ENCODE measurements around the gene SUN5. TPM values are rescaled to one million over a fixed set of nuclear protein-coding genes. Genes with fewer than 3 reads are reported as not detected.

Gene SUN5
- total and polyA plus RNA-seq, 8 donors, result not detected

DNA sequence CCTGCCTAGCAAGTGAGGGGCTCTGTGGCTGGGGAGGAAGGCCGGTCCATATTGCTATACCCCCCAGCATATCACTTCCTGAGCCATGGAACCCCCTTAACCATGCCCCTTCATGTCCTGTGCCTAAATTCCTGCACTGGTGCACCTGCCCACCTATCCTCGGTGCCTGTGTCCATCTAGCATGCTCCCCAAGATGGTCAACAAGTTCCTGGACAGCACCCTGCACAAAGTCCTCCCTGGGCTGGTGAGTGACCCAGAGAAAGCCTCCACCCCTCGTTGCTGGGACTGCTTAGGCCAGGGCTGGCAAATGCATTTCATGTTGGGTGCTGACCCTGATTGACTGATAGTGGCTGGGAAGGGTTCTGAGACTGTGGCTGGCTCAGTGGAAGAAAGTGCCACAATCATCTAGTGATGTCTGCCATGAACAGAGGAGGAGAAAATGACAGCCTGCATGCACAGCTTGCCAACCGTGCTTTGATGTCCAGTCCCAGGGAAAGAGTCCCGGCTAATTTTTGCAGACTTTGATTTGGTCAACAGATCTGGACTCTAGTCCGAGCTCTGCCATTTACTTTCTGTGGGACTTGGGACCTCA lies 30.8 kb upstream of the SUN5 start:
- no peak for DNase-seq

DNA sequence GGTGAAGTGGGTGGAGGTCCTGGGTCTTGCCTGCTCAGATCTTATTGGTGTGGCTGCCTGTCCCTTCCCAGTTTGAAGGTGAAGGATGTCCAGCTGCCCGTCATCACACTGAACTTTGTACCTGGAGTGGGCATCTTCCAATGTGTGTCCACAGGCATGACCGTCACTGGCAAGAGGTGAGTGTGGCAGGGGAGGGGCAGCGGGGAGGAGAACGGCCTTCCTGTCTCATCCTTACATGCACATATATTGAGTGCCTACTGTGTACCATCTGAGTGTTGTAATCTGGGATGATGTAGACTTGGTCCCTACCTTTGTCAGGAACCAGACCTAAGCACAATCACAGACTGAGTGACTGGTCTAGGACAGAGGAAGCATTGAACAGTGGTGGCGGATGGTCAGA lies 29.9 kb upstream of the SUN5 start:
- Histone ChIP-seq H3K27me3 (peaks cover 0 to 11% of the 10 kb centered on the region in 2 donors), H3K36me3 (no peaks in the 10 kb centered on the region), H3K4me3 (no peak overlapping the region), H3K4me1 (no peaks in the 10 kb centered on the region), H3K9me3 (no peaks in the 10 kb centered on the region), H3K27ac (no peak overlapping the region)
- TF ChIP-seq, protein P1, sequence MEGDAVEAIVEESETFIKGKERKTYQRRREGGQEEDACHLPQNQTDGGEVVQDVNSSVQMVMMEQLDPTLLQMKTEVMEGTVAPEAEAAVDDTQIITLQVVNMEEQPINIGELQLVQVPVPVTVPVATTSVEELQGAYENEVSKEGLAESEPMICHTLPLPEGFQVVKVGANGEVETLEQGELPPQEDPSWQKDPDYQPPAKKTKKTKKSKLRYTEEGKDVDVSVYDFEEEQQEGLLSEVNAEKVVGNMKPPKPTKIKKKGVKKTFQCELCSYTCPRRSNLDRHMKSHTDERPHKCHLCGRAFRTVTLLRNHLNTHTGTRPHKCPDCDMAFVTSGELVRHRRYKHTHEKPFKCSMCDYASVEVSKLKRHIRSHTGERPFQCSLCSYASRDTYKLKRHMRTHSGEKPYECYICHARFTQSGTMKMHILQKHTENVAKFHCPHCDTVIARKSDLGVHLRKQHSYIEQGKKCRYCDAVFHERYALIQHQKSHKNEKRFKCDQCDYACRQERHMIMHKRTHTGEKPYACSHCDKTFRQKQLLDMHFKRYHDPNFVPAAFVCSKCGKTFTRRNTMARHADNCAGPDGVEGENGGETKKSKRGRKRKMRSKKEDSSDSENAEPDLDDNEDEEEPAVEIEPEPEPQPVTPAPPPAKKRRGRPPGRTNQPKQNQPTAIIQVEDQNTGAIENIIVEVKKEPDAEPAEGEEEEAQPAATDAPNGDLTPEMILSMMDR (IDR thresholded peaks at IDR 0.05), result no peak
- DNase-seq, result no peak
- ATAC-seq, result no peak
- intact Hi-C loops (cut with DNase I), result no loop called here

More for the DNA sequence above, 30.8 kb upstream of the SUN5 start:
- TF ChIP-seq, protein P1 (IDR thresholded peaks at IDR 0.05), result no peak
- no peak overlapping the region for H3K27ac ChIP-seq
- no peaks in the 10 kb centered on the region for H3K36me3 ChIP-seq
- H3K9me3 ChIP-seq, result no peaks in the 10 kb centered on the region
- intact Hi-C loops (cut with DNase I), result no loop called here
- H3K27me3 ChIP-seq, result peaks cover 0 to 10% of the 10 kb centered on the region in 2 donors
- H3K4me1 ChIP-seq, result no peaks in the 10 kb centered on the region
- ATAC-seq, result no peak
- H3K4me3 ChIP-seq, result no peak overlapping the region

DNA sequence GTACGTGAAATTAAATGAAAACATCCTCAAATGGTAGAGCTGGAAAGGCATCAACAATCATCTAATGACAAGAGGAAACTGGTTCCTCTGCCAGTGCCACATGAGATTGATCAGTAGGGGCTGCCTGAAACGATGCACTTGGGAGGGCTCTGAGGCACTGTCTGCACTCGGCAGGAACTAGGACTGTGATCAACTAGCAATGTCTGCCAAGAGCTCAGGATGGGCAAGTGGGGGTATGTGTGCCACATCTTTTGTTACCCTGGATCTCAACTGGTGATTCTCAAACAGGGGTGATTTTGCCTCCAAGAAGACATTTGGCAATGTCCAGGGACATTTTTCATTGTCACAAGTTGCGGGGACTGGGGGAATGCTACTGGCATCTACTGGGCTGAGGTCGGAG lies 29.1 kb upstream of the SUN5 start:
- DNase-seq, result no peak
- no peak for ATAC-seq
- intact Hi-C loops (cut with DNase I), result no loop called here
- H3K4me3 ChIP-seq, result no peak overlapping the region
- TF ChIP-seq, protein P1 (IDR thresholded peaks at IDR 0.05), result no peak
- no peak overlapping the region for H3K27ac ChIP-seq
- no peaks in the 10 kb centered on the region for H3K9me3 ChIP-seq
- no peaks in the 10 kb centered on the region for H3K36me3 ChIP-seq
- H3K27me3 ChIP-seq, result peaks cover 0 to 11% of the 10 kb centered on the region in 2 donors
- H3K4me1 ChIP-seq, result no peaks in the 10 kb centered on the region

DNA sequence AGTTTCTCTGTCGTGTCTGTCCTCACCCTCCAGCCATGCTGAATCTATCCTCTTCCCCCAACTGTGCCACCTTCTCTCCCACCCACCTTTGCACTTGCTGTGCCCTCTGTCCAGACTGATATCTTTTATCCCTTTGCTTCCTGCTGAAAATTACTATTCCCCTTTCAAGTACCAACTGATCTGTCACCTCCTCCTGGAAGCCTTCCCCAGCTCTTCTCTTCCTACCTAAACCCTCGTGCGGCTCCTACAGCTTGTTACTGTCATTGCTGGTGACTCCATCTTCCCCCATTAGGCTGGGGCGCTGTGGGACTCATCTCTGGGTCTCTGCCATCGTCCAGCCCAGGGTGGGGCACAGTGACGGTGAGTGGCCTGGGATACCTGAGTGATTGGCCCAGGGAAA lies 28.3 kb upstream of the SUN5 start:
- ATAC-seq (no peak), DNase-seq (no peak)
- Histone ChIP-seq H3K27me3 (peaks cover 0 to 18% of the 10 kb centered on the region in 2 donors), H3K4me3 (no peak overlapping the region), H3K27ac (no peak overlapping the region), H3K9me3 (no peaks in the 10 kb centered on the region), H3K36me3 (no peaks in the 10 kb centered on the region), H3K4me1 (no peaks in the 10 kb centered on the region)
- intact Hi-C loops (cut with DNase I), result no loop called here
- TF ChIP-seq, protein P1 (IDR thresholded peaks at IDR 0.05), result no peak

DNA sequence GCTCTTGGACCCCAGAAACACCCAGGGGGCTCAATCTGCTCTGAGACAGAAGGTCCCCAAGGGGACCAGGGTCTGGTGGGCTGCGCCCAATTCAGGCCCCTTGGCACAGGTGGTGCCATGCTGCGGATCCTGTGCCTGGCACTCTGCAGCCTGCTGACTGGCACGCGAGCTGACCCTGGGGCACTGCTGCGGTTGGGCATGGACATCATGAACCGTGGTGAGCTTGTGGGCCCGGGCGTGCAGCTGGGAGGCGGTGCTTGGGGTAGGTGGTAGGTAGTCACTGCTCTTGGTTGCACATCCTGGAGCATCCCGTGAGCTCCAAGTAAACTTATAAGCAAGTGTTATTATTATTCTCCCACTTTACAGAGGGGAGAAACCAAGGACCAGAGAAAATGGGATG lies 27.3 kb upstream of the SUN5 start, which contains the start of gene BPIFB6:
BPIFB6 (plus strand) TSS at position 118 of the 400 bp plus-strand sequence; CDS start at position 118, 0 bp downstream.
- Histone ChIP-seq H3K36me3 (no peaks in the 10 kb centered on the region), H3K27ac (no peak within 1 kb of the TSS), H3K4me1 (no peaks in the 10 kb centered on the region), H3K9me3 (no peaks in the 10 kb centered on the region), H3K27me3 (peaks cover 0 to 18% of the 10 kb centered on the region in 2 donors), H3K4me3 (no peak within 1 kb of the TSS)
- ATAC-seq (no peak), DNase-seq (no peak)
- intact Hi-C loops (cut with DNase I), result no loop called here
- TF ChIP-seq, protein P1 (IDR thresholded peaks at IDR 0.05), result no peak

Data from left lung (tissue), 10 donors.